Panc1 (cell line): ENCODE measurements around the gene GPC1.

Experiments used
- POLR2AphosphoS5 ChIP-seq: IDR thresholded peaks from 2 replicates; pipeline ENCODE4 v1.6.1; 2012; ENCODE audit warnings: mild to moderate bottlenecking, low read depth, low read length, moderate library complexity
- SIN3A ChIP-seq: IDR thresholded peaks from 2 replicates; pipeline ENCODE4 v1.6.1; 2012; ENCODE audit warnings: low read depth, mild to moderate bottlenecking, low read length, moderate library complexity, borderline replicate concordance; ENCODE audit not compliant: insufficient read depth
- TCF7L2 ChIP-seq: IDR thresholded peaks from 2 replicates; pipeline ENCODE4 v1.6.1; 2011; ENCODE audit warnings: mild to moderate bottlenecking, low read depth, low read length, inconsistent platforms
- TF ChIP-seq, protein P1 (sequence below): fragments of 450-650 bp; IDR thresholded peaks from 2 replicates; pipeline ENCODE4 v1.5.1; 2017; ENCODE audit warnings: mild to moderate bottlenecking
- TF ChIP-seq, protein P2 (sequence below), 2 experiments: IDR thresholded peaks; 2 replicates each; pipeline ENCODE4 v1.6.1; 2011 to 2012; ENCODE audit warnings: low read depth in 2 of 2, control low read depth in 1 of 2, low read length in 1 of 2, mild to moderate bottlenecking in 1 of 2, moderate library complexity in 1 of 2; ENCODE audit not compliant: insufficient read depth in 1 of 2

DNA sequence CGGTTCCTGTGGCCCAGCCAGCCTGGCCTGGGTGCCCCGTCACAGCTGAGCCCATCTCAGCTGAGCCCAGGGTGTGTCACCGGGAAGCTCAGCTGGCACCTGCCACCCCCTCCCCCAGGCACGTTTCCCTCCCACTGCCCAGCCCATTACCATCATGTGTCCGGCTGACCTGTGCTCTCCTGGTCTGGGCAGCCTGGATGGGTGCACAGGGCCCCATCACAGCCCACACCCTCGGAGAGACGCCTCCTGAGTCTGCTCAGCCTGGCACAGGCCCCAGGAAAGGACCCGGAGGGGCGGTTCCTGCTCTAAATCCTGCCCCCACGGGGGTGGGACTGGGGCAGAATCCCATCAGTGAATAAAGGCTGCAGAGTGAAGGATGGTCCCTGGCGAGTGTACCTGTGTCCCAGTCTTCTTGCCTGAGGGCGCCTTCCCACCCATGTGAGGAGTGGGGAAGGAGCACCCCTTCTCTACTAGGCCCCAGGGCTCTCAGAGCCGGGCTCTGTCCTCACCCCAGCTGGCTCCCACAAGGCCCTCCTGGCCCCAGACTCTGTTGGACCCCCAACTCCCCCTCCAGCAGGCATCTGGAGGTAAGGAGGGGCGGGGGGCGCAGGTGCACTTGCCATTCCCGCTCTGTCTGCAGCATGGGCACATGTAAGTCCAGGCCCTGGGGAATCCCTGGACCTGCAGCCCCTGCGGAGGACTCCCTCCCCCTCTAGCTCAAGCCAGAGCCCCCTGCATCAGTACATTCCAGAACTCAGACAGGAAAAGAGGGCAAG is 21.2 kb downstream of the GPC1 start:
- TF ChIP-seq, protein P1, sequence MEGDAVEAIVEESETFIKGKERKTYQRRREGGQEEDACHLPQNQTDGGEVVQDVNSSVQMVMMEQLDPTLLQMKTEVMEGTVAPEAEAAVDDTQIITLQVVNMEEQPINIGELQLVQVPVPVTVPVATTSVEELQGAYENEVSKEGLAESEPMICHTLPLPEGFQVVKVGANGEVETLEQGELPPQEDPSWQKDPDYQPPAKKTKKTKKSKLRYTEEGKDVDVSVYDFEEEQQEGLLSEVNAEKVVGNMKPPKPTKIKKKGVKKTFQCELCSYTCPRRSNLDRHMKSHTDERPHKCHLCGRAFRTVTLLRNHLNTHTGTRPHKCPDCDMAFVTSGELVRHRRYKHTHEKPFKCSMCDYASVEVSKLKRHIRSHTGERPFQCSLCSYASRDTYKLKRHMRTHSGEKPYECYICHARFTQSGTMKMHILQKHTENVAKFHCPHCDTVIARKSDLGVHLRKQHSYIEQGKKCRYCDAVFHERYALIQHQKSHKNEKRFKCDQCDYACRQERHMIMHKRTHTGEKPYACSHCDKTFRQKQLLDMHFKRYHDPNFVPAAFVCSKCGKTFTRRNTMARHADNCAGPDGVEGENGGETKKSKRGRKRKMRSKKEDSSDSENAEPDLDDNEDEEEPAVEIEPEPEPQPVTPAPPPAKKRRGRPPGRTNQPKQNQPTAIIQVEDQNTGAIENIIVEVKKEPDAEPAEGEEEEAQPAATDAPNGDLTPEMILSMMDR: no peak
- TF ChIP-seq SIN3A: no peak
- no peak for TF ChIP-seq POLR2AphosphoS5
- TF ChIP-seq TCF7L2: no peak
- TF ChIP-seq, protein P2, sequence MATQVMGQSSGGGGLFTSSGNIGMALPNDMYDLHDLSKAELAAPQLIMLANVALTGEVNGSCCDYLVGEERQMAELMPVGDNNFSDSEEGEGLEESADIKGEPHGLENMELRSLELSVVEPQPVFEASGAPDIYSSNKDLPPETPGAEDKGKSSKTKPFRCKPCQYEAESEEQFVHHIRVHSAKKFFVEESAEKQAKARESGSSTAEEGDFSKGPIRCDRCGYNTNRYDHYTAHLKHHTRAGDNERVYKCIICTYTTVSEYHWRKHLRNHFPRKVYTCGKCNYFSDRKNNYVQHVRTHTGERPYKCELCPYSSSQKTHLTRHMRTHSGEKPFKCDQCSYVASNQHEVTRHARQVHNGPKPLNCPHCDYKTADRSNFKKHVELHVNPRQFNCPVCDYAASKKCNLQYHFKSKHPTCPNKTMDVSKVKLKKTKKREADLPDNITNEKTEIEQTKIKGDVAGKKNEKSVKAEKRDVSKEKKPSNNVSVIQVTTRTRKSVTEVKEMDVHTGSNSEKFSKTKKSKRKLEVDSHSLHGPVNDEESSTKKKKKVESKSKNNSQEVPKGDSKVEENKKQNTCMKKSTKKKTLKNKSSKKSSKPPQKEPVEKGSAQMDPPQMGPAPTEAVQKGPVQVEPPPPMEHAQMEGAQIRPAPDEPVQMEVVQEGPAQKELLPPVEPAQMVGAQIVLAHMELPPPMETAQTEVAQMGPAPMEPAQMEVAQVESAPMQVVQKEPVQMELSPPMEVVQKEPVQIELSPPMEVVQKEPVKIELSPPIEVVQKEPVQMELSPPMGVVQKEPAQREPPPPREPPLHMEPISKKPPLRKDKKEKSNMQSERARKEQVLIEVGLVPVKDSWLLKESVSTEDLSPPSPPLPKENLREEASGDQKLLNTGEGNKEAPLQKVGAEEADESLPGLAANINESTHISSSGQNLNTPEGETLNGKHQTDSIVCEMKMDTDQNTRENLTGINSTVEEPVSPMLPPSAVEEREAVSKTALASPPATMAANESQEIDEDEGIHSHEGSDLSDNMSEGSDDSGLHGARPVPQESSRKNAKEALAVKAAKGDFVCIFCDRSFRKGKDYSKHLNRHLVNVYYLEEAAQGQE (IDR thresholded peaks at IDR 0.05; ENCODE audit: insufficient read depth in 1 of 2, low read depth in 2 of 2, low read length in 1 of 2): no peak
